GM13976 (cell line): ENCODE measurements around the gene SHB.
A peak's percentile ranks its signal among the peaks of the same experiment; 100 is the strongest.

Source experiments
- DNase-seq: peaks from one replicate; pipeline ENCODE4 v3.0.0; 2012; ENCODE audit warnings: low spot score
- in situ Hi-C: fragments of 300-500 bp; cut with MboI; formaldehyde crosslinking; loops from one replicate; pipeline ENCODE4 v1.12.0; 2022; ENCODE audit warnings: low sequenced_read_pairs, mixed read lengths, inconsistent platforms; ENCODE audit not compliant: unreplicated experiment
- TF ChIP-seq, protein P1 (sequence below): IDR thresholded peaks from 2 replicates; pipeline ENCODE4 v1.5.1; 2012; ENCODE audit warnings: borderline replicate concordance, mild to moderate bottlenecking; ENCODE audit not compliant: insufficient read depth; ENCODE audit errors: extremely low read depth, missing control alignments, control extremely low read depth

The SHB gene

GRCh38 chr9:38061326-38061977, 7.6 kb downstream of the SHB start:
- in situ Hi-C loops, result no loop called here
- TF ChIP-seq, protein P1, sequence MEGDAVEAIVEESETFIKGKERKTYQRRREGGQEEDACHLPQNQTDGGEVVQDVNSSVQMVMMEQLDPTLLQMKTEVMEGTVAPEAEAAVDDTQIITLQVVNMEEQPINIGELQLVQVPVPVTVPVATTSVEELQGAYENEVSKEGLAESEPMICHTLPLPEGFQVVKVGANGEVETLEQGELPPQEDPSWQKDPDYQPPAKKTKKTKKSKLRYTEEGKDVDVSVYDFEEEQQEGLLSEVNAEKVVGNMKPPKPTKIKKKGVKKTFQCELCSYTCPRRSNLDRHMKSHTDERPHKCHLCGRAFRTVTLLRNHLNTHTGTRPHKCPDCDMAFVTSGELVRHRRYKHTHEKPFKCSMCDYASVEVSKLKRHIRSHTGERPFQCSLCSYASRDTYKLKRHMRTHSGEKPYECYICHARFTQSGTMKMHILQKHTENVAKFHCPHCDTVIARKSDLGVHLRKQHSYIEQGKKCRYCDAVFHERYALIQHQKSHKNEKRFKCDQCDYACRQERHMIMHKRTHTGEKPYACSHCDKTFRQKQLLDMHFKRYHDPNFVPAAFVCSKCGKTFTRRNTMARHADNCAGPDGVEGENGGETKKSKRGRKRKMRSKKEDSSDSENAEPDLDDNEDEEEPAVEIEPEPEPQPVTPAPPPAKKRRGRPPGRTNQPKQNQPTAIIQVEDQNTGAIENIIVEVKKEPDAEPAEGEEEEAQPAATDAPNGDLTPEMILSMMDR, result no peak
- peak; percentile 61 for DNase-seq

GRCh38 chr9:38060681-38061080, 8.3 kb downstream of the SHB start:
- in situ Hi-C loops, result no loop called here
- TF ChIP-seq, protein P1, result no peak
- DNase-seq, result no peak

DNA sequence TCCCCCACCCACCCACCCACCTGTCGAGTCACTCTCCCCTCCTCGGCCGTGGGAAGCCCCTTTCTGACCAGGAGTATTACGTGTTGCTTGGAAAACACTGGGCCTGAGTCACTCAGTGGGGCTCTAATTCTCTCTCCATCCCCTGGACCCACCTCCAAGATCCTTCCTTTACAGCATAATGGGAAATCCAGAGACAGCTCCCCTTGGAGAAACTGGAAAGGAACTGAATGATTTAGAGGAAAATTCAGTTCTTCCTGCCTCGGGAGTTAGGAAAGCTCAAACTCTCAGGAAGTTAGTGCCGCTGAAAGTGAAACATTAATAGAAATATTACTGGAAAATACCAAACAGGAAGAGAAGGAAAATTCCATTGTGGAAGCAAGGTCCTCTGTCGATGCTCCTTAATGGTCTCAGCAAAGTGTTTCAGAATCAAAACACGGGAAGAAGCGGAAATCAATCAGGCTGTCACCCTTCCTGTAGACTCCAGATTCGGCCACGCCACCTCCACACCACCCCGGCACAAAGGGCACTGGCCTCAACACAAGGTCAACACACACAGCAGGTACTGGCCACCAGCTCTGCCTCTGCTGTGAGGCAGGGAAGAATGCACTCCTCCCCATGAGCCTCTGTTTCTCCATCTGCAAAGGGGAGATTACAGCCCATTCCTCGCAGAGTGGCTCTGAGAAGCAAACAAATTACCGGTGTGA, 9.6 kb downstream of the SHB start:
- no peak for DNase-seq
- in situ Hi-C loops, result no loop called here
- TF ChIP-seq, protein P1, result no peak

DNA sequence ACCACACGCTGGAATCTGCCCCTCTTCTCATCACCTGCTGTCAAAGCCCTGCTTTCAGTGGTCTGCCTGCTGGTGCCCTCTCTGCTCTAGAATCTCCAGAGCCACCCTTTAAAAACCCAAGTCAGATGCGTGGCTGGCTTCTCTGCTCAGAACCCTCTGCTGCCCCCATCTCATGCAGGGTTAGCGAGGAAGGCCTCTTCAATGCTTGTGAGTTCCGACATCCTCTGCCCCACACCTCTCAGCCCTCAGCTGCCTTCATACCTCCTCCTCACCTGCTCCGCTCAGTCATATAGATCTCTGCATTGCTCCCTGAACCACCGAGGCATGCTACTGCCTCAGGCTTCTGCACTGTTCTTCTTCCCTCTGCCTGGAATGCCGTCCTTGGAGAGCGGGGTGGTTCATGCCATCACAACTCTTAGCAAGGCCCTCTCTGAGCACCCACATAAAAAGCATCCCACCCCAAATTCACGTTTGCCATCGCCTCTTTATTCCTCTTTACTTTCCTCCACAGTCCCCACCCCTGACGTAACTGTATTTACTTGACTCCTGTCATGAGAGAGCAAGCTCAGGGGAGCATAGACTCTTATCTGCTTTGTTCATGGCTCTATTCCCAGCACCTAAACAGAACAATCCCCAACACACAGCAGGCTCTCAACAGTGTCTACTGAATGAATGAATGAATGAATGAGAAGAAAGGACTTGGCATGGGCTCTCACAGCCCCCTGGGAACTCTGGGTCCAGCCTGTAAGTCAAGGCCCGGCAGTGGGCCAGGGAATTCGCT, 10.4 kb downstream of the SHB start:
- in situ Hi-C loops, result no loop called here
- TF ChIP-seq, protein P1, result no peak
- DNase-seq, result no peak

- in situ Hi-C loops, result no loop called here
- TF ChIP-seq, protein P1, result no peak
- DNase-seq, result no peak
Measured at GRCh38 chr9:38057416-38058195, 11.4 kb downstream of the SHB start.

DNA sequence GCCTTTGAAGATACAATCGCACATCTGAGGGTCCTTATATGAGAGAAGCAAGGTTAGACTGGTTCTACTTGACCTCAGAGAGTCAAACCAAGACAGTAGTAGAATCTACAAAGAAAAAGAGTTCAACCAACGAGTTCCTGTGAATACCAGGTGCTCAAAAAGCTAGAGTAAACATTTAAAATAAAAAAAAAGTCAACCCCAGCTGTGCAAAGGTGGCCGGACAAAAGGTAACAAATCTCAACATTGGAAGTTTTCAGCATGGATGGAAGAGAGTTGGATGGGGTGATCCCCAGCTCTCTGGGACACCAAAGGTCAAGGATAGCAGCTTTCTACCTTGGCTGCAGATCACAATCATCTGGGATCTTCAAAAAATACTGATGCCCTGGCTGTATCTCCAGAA, 14.4 kb downstream of the SHB start:
- in situ Hi-C loops, result no loop called here
- no peak for DNase-seq
- TF ChIP-seq, protein P1, result no peak
